Colon (tissue), 2 donors: ENCODE measurements around the gene RASAL2.
A peak's percentile ranks its signal among the peaks of the same experiment; 100 is the strongest.
"Not testable (repeated sequence)": the region's sequence is repeated elsewhere in the genome, so short reads cannot be mapped to it uniquely, and the experiment has no call there.

Experiments used
- FAIRE-seq: peaks from 2 replicates; lab custom pipeline; 2012; peaks lifted over from hg19 to GRCh38; lab: Jason Lieb, UNC
- donor health status: control.
- donor health status: control.

RASAL2 gene

GRCh38 chr1:178345807-178346206 lies 251.9 kb downstream of the RASAL2 start:
- FAIRE-seq = no peak

- no peak for FAIRE-seq
Observed at GRCh38 chr1:178349801-178350200, 255.9 kb downstream of the RASAL2 start.

GRCh38 chr1:178351911-178352310 lies 258.0 kb downstream of the RASAL2 start:
- peak; percentile 73 for FAIRE-seq

- no peak for FAIRE-seq
Observed at GRCh38 chr1:178352790-178353416, 259.0 kb downstream of the RASAL2 start.

GRCh38 chr1:178353524-178353923 lies 259.6 kb downstream of the RASAL2 start:
- no peak for FAIRE-seq

GRCh38 chr1:178354816-178355215 lies 260.9 kb downstream of the RASAL2 start:
- FAIRE-seq = no peak

- FAIRE-seq = no peak
Observed at GRCh38 chr1:178356299-178356698, 262.4 kb downstream of the RASAL2 start.

- no peak for FAIRE-seq
Observed at GRCh38 chr1:178358456-178358855, 264.6 kb downstream of the RASAL2 start.

GRCh38 chr1:178360421-178360820 lies 266.5 kb downstream of the RASAL2 start:
- no peak for FAIRE-seq

- FAIRE-seq = no peak
Observed at GRCh38 chr1:178361847-178362246, 267.9 kb downstream of the RASAL2 start.

- no peak for FAIRE-seq
Observed at GRCh38 chr1:178362747-178363146, 268.8 kb downstream of the RASAL2 start.

GRCh38 chr1:178364782-178365181 lies 270.9 kb downstream of the RASAL2 start:
- no peak for FAIRE-seq

- FAIRE-seq = no peak
Observed at GRCh38 chr1:178367151-178367550, 273.2 kb downstream of the RASAL2 start.

- FAIRE-seq = no peak
Observed at GRCh38 chr1:178368208-178368607, 274.3 kb downstream of the RASAL2 start.

- no peak for FAIRE-seq
Observed at GRCh38 chr1:178371235-178371634, 277.3 kb downstream of the RASAL2 start.

- FAIRE-seq = no peak
Observed at GRCh38 chr1:178371933-178372388, 278.1 kb downstream of the RASAL2 start.

- FAIRE-seq = no peak
Observed at GRCh38 chr1:178374016-178374415, 280.1 kb downstream of the RASAL2 start.

GRCh38 chr1:178376008-178376407 lies 282.1 kb downstream of the RASAL2 start:
- no peak for FAIRE-seq

GRCh38 chr1:178379807-178380206 lies 285.9 kb downstream of the RASAL2 start:
- FAIRE-seq = no peak

GRCh38 chr1:178382372-178382771 lies 288.5 kb downstream of the RASAL2 start:
- FAIRE-seq = no peak

- FAIRE-seq = no peak
Observed at GRCh38 chr1:178385662-178386061, 291.8 kb downstream of the RASAL2 start.

- FAIRE-seq = no peak
Observed at GRCh38 chr1:178388418-178389145, 294.7 kb downstream of the RASAL2 start.

GRCh38 chr1:178389441-178389840 lies 295.5 kb downstream of the RASAL2 start:
- FAIRE-seq = no peak

GRCh38 chr1:178390280-178390679 lies 296.4 kb downstream of the RASAL2 start:
- FAIRE-seq = not testable (repeated sequence)
